ENCODE data around the gene SLC17A7.

The SLC17A7 gene

DNA sequence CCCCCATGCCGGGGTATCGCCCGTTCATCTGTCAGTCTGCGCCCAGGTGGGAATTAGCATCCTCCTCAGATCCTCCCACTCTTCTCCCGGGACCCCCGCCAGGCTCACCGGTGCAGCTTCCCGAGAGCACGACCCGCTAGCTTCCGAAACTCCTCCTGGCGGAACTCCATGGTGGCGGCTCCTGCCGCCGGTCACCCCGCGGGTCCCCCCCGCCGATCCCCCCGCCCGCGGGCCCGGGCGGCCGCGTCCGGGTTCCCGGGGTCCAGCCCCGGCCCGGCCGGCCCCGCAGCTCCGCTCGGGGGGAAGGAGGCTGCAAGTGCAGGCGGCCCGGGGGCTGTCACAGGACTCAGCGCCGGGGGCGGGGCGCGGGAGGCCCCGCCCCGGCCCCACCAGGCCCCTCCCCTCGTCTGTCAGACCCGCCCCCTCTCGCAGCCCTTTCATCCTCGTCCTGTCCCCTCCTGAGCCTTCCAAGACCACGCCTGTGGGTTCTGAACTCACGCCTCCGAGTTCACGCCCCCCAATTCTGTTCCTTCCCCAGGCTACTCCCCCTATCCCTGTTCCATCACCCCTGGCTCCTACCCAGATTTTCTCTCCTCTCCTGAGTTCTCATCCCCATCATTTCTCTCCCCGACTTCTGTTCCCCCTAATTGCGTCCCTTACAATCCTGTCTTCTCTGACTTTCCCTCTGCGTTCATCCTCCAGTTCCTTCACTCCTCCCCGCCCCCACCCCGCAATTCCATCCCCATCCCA is at the start of gene SLC17A7:
Gene SLC17A7, minus strand, starts transcription at position 318 of the 750 bp plus-strand sequence. Its CDS starts 148 bp downstream, at position 170.
- Histone ChIP-seq H3K9me3 (no peaks in the 10 kb centered on the region), H4K20me1 (peaks cover 36% of the 10 kb centered on the region), H3K36me3 (peaks cover 6% of the 10 kb centered on the region), H3K4me3 (peak within 1 kb of the TSS; percentile 74), H3K9ac (no peak within 1 kb of the TSS), H3K27ac (no peak within 1 kb of the TSS), H3K4me2 (peak within 1 kb of the TSS; percentile 97), H3K27me3 (peaks cover 62% of the 10 kb centered on the region), H3K4me1 (peaks cover 33% of the 10 kb centered on the region)
- no peak for TF ChIP-seq Cebpa-rat (IDR thresholded peaks at IDR 0.05)

DNA sequence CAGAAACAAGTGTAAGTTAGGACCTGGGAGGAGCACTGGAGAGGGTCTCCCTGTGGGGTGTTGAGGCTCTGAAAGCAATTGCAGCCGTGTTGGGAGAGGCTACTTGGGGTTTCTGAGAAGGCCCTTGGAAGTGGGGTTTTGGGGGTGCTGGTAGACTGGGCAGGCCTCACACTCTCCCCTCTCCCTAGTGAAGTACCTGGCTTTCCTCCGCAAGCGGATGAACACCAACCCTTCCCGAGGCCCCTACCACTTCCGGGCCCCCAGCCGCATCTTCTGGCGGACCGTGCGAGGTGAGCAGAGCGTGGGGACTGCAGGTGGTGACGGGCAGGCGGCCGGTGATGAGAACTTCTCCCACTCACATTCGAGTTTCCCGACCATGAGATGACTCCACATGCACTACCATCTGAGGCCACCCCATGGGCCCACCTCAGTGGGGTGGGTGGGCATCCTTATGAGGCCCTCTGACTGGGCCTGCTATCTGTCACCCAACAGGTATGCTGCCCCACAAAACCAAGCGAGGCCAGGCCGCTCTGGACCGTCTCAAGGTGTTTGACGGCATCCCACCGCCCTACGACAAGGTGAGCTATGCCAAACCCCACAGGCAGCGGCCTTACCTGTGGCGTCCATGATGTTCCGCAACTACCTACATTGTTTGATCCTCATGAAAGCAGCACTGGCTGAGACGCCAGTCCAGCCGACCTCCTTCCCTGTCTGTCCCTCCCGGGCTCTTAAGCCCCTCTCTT is 49.1 kb upstream of the SLC17A7 start:
- H3K27ac ChIP-seq: peak overlapping the region; percentile 100
- peaks cover 55% of the 10 kb centered on the region for H4K20me1 ChIP-seq
- H3K4me3 ChIP-seq: peak overlapping the region; percentile 99

DNA sequence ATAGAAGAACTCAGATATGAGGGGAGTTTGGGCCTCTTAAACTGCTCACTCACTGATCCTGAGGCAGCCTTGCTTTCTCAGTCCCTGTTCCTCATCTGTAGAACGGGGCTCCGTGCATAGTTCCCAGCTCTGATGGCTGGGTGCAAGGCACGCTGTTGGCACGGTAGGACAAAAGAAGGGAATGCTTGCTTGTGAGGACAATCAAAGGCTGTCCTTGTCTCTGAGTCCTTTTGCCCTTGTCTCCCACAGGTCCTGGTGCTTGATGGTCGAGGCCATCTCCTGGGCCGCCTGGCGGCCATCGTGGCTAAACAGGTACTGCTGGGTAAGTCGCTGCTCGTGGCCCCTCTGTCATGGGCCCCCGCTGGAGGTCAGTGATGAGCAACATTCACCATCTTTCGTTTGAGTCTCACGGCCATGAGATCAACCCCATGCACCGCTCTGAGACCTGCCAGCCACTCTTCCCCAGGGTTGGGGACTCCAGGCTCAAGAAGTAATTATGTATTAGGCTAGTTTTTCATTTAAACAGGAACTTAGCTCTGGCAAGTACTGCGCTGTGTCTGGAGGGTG is 48.4 kb upstream of the SLC17A7 start:
- peaks cover 55% of the 10 kb centered on the region for H4K20me1 ChIP-seq
- H3K4me3 ChIP-seq: peak overlapping the region; percentile 99
- no peaks in the 10 kb centered on the region for H3K27me3 ChIP-seq
- H3K36me3 ChIP-seq: peaks cover 55% of the 10 kb centered on the region
- TF ChIP-seq Cebpa-rat (IDR thresholded peaks at IDR 0.05): no peak
- H3K9ac ChIP-seq: peak overlapping the region; percentile 100
- H3K9me3 ChIP-seq: no peaks in the 10 kb centered on the region
- peak overlapping the region; percentile 100 for H3K27ac ChIP-seq
- H3K4me1 ChIP-seq: peaks cover 41% of the 10 kb centered on the region
- H3K4me2 ChIP-seq: peak overlapping the region; percentile 95

More for the DNA sequence above, 49.1 kb upstream of the SLC17A7 start:
- Histone ChIP-seq H3K4me1 (peaks cover 49% of the 10 kb centered on the region), H3K27me3 (no peaks in the 10 kb centered on the region), H3K4me2 (peak overlapping the region; percentile 95), H3K9me3 (no peaks in the 10 kb centered on the region), H3K9ac (peak overlapping the region; percentile 100), H3K36me3 (peaks cover 55% of the 10 kb centered on the region)
- no peak for TF ChIP-seq Cebpa-rat (IDR thresholded peaks at IDR 0.05)

DNA sequence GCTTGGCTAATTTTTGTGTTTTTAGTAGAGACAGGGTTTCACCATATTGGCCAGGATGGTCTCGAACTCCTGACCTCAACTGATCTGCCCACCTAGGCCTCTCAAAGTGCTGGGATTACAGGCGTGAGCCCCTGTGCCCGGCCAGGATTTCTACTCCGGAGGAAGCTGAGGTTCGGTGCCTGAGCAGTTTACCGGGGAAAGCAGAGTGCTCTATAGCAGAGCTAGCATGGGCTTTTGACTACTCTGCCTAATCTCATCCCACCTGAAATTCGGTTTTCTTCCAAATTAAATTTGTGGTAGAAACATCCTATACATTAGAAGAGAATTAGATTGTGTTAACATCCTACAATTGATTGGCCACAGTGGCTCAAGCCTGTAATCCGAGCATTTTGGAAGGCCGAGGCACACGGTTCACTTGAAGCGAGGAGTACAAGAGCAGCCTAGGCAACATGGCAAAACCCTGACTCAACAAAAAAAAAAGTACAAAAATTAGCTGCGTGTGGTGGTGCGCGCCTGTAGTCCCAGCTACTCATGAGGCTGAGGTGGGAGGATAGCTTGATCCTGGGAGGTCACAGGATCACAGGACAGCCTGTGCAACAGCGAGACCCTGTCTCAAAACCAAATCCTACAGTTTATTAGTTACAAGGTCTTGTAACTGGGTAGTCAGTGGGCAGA is 47.7 kb upstream of the SLC17A7 start:
- H3K27me3 ChIP-seq: no peaks in the 10 kb centered on the region
- peak overlapping the region; percentile 100 for H3K9ac ChIP-seq
- no peak for TF ChIP-seq Cebpa-rat (IDR thresholded peaks at IDR 0.05)
- peaks cover 34% of the 10 kb centered on the region for H3K4me1 ChIP-seq
- H3K4me3 ChIP-seq: peak overlapping the region; percentile 99
- H3K4me2 ChIP-seq: peak overlapping the region; percentile 95
- peak overlapping the region; percentile 100 for H3K27ac ChIP-seq
- peaks cover 55% of the 10 kb centered on the region for H4K20me1 ChIP-seq
- H3K9me3 ChIP-seq: no peaks in the 10 kb centered on the region
- H3K36me3 ChIP-seq: peaks cover 55% of the 10 kb centered on the region

DNA sequence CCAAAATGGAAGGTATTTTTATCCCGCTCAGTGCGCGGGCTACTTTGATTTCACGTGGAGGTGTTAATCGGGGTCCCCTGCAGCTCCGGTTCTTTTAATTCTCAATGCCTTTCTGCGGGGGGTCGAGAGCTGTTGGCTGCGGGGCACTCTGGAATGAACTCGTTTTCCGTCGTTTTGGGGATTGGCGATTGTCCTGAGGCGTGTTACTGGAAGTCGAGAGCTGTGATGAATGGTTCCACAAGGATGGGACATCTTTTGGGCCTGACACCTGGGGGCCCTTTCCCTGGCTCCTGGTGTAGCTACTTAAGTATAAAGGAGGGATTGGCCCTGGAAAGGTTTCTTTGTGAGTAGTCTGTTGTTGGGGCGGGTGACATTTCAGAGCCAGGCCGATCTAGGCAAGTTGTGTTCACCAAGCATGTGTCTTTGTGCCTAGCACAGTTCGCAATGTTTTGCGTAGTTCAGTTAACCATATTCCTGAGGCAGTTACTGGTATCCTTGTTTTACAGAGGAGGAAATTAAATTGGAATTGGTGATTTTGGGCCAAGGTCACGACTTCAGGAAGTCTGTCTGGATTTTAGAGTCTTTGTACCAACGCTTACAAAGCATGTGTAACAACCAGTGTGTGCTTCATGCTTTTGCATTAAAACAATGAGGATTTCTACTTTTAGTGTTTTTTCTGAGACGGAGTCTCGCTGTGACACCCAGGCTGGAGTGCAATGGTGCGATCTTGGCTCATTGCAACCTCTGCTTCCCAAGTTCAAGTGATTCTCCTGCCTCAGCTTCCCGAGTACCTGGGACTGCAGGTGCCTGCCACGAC is 46.9 kb upstream of the SLC17A7 start:
- Histone ChIP-seq H4K20me1 (peaks cover 55% of the 10 kb centered on the region), H3K4me3 (peak overlapping the region; percentile 99), H3K4me2 (peak overlapping the region; percentile 95), H3K27me3 (no peaks in the 10 kb centered on the region), H3K36me3 (peaks cover 51% of the 10 kb centered on the region), H3K4me1 (peaks cover 31% of the 10 kb centered on the region), H3K27ac (peak overlapping the region; percentile 100), H3K9me3 (no peaks in the 10 kb centered on the region), H3K9ac (peak overlapping the region; percentile 100)
- no peak for TF ChIP-seq Cebpa-rat (IDR thresholded peaks at IDR 0.05)

DNA sequence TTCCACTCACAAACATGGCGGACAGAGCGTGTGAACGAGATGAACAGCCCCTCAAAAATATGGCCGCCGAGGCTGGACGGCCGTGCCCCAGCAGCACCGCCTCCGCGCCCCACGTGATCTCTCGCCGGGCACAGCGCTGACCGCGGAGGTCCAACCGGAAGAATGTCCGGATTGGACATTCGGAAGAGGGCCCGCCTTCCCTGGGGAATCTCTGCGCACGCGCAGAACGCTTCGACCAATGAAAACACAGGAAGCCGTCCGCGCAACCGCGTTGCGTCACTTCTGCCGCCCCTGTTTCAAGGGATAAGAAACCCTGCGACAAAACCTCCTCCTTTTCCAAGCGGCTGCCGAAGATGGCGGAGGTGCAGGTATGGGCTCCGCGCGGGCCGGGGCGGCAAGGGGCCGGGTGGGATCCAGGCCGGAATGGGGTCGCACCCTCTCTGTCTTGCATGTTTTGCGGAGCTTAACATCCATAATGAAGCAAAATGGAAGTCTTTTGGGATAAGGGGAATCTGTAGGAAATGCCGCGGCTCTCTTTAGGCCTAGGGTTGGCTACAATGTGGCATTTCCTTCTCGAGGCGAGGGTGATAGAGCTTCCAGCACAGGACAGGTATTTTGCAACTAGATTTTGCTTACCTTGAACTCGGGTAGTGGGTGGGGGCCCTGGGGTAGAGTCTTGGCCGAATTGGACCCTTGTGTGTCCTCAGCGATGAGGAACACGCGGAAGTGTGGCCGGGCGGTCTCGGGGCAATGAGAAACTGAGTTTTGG is 46.1 kb upstream of the SLC17A7 start, which contains the start of gene RPL13A:
Gene RPL13A, plus strand, starts transcription at position 332 of the 769 bp plus-strand sequence. Its CDS starts 22 bp downstream, at position 354.
- TF ChIP-seq Cebpa-rat (IDR thresholded peaks at IDR 0.05): peak; percentile 97
- peaks cover 31% of the 10 kb centered on the region for H3K4me1 ChIP-seq
- peak within 1 kb of the TSS; percentile 99 for H3K4me3 ChIP-seq
- H3K36me3 ChIP-seq: peaks cover 43% of the 10 kb centered on the region
- H3K27me3 ChIP-seq: no peaks in the 10 kb centered on the region
- H3K4me2 ChIP-seq: peak within 1 kb of the TSS; percentile 95
- H3K9me3 ChIP-seq: no peaks in the 10 kb centered on the region
- peak within 1 kb of the TSS; percentile 100 for H3K27ac ChIP-seq
- peaks cover 50% of the 10 kb centered on the region for H4K20me1 ChIP-seq
- H3K9ac ChIP-seq: peak within 1 kb of the TSS; percentile 100

DNA sequence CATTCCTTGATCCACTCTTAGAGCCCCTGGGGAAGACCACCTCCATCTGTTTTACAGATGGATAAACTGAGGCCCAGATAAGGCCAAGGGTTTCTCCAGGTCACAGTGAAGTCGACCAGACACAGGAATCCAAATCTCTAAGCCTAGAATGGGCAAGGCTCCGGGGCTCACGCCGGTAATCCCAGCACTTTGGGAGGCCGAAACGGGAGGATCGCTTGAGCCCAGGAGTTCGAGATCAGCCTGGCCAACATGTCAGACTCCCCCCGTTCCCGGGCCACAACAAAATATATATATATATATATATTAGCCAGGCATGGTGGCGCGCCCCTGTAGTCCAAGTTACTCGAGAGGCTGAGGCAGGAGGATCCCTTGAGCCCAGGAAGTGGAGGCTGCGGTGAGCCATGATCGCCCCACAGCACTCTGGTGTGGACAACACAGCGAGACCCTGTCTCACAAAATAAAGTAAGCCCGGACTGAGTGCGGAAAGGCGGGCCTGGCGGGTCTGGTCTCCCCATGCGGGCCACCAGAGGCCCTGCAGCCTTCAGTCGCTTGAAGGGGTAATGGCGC is 45.5 kb upstream of the SLC17A7 start:
- Histone ChIP-seq H3K4me1 (peaks cover 31% of the 10 kb centered on the region), H3K36me3 (peaks cover 37% of the 10 kb centered on the region), H3K27me3 (no peaks in the 10 kb centered on the region), H3K4me2 (peak overlapping the region; percentile 48), H3K9me3 (no peaks in the 10 kb centered on the region), H3K9ac (peak overlapping the region; percentile 63), H4K20me1 (peaks cover 43% of the 10 kb centered on the region), H3K4me3 (peak overlapping the region; percentile 58), H3K27ac (peak overlapping the region; percentile 83)
- no peak for TF ChIP-seq Cebpa-rat (IDR thresholded peaks at IDR 0.05)

DNA sequence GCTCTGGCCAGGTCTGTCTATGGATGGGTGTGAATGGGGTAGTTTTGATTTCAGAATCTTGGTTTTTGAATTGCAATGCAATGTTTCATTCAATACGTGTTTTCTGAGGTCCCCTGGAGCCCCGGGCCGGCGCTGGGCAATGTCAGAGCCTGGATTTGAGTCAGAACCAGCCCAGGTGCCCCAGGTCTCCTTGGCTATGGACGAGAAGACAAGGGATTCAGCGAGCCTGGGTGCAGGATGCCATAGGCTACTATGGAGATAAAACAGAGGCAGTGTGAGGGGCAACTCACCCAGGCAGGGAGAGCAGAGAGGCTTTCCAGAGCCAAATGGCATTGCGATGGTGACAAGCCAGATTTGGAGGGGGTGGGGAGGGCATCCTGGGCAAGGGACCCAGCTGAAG is 44.9 kb upstream of the SLC17A7 start:
- H3K36me3 ChIP-seq: peaks cover 31% of the 10 kb centered on the region
- no peaks in the 10 kb centered on the region for H3K27me3 ChIP-seq
- H3K4me3 ChIP-seq: no peak overlapping the region
- H3K9ac ChIP-seq: no peak overlapping the region
- peak overlapping the region; percentile 83 for H3K27ac ChIP-seq
- H3K9me3 ChIP-seq: no peaks in the 10 kb centered on the region
- TF ChIP-seq Cebpa-rat (IDR thresholded peaks at IDR 0.05): no peak
- peaks cover 38% of the 10 kb centered on the region for H4K20me1 ChIP-seq
- H3K4me1 ChIP-seq: peaks cover 31% of the 10 kb centered on the region
- H3K4me2 ChIP-seq: peak overlapping the region; percentile 48; the same call in 1 of the 2 replicates

Measured in BLaER1 (cell line).